Pons (tissue), 1 donor: ENCODE measurements around the gene CNOT2.
"Not testable (repeated sequence)": the region's sequence is repeated elsewhere in the genome, so short reads cannot be mapped to it uniquely, and the experiment has no call there.

ENCODE experiments used
- DNase-seq: peaks from one replicate; pipeline ENCODE4 v3.0.0-alpha.2; 2016; ENCODE audit warnings: low spot score

CNOT2 gene

GRCh38 chr12:70365398-70365647, 122.1 kb downstream of the CNOT2 start:
- no peak for DNase-seq

GRCh38 chr12:70365648-70366518, 122.7 kb downstream of the CNOT2 start, which contains the start of gene KCNMB4:
KCNMB4 (plus strand) TSS chr12:70366290; CDS start chr12:70366735, 445 bp downstream.
- DNase-seq, result peak; percentile 40

DNA sequence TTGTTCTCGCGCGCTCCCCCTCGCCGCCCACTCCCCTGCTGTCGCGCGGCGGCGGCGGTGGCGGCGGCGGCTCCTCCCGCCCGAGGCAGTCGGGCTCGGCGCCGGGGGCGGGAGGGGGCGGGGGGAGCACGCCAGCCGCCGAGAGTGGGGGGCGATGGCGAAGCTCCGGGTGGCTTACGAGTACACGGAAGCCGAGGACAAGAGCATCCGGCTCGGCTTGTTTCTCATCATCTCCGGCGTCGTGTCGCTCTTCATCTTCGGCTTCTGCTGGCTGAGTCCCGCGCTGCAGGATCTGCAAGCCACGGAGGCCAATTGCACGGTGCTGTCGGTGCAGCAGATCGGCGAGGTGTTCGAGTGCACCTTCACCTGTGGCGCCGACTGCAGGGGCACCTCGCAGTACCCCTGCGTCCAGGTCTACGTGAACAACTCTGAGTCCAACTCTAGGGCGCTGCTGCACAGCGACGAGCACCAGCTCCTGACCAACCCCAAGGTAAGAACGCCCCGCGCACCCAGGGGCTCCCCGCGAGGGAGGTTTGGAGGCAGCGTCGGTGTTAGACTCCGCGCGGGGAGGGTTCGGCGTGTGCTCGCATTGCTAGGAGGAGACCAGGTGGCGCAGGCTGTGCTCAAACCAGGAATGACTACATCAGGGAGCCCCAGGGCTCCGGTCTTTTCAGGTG, 123.5 kb downstream of the CNOT2 start:
- peak; percentile 9 for DNase-seq

DNA sequence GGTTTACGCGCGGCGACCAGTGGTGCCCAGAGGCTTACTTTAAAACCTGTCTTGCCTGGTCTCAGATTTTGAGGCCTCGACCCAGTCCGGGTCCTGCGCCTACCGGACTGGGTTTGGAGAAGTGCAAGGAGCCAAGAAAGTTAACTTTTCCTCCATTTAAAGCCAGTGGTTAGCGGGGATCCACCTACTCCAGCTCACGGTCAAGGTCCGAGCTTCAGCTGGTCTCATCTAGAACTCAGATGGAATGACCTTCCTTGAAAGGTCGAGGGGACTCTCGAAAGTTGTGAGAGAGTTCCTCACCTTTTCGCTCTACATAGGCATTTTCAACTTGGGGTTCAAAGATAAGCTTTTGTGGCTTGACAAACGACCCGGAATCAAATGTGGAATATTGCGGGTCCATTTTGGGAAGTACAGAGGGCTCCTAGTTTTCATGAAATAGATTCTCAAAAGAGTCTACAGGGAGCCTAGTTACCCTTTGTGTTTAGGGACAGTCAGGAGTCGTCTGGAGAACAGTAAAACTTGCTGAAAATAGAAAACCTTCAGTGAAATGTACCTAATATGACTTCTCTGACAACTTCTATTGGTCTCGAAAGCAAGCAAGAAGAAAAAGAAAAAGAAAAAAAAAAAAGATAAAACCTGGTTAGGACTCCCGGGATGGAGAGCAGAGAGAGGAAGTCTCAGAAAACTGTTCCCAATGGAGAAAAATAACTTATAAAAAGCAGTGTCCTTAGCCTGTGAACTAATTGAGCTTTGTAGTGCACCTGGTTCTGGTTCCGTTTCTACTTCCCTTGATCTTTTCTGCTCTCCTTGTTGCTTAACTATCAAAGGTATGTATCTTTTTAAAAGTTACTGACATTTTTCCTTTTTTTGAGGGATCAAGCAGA, 124.3 kb downstream of the CNOT2 start:
- peak; percentile 24 for DNase-seq

- DNase-seq, result no peak
These were observed 129.6 kb downstream of the CNOT2 start for GRCh38 chr12:70372881-70373280.

- no peak for DNase-seq
These were observed 136.6 kb downstream of the CNOT2 start for GRCh38 chr12:70379846-70380245.

- DNase-seq, result no peak
These were observed 140.3 kb downstream of the CNOT2 start for GRCh38 chr12:70383484-70383883.

- no peak for DNase-seq
These were observed 140.7 kb downstream of the CNOT2 start for GRCh38 chr12:70383886-70384285.

DNA sequence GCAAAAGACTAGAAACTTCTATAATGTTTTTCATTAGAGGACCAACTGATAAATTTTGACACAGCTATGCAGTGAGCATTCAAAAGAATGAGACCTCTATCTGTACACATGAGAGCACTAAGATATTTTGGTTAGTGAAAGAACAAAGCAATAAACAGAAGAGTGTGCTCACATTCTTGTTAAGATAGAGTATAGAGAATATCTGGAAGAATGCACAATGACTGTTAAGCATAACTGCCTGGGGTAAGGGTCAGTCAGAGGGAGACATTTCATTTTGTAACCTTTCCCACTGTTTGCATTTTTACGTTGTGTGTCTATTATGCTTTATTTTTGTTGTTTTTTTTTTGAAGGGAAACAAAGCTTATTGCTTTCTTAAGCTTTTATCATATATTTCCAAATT, 143.5 kb downstream of the CNOT2 start:
- no peak for DNase-seq

DNA sequence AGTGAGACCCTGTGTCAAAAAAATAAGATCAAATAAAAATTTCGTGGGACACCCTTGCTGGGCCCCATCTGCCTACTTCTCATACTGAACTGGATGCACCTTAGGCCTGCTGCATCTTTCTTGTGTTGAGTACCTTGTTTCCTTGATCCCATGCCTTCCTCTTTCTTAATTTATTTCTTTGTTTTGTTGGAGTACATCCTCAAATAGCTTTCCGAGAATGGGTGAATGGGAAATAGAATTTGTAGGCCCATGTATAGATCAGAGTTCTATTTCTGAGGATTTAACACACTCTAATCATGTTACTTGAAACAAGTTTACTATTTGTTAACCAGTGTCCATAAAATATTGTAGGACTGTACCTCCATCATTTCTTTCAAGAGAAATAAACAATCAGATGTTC, 146.4 kb downstream of the CNOT2 start:
- no peak for DNase-seq

DNA sequence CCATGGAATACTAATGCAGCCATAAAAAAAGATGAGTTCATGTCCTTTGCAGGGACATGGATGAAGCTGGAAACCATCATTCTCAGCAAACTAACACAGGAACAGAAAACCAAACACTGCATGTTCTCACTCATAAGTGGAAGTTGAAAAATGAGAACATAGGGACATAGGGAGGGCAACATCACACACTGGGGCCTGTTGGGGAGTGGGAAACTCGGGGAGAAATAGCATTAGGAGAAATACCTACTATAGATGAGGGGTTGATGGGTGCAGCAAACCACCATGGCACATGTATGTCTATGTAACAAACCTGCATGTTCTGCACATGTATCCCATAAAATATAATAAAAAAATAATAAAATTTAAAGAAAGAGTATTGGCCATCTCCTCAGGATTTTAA, 149.4 kb downstream of the CNOT2 start:
- DNase-seq, result not testable (repeated sequence)

- DNase-seq, result no peak
These were observed 150.7 kb downstream of the CNOT2 start for GRCh38 chr12:70393787-70394499.

GRCh38 chr12:70398002-70398401, 154.8 kb downstream of the CNOT2 start:
- DNase-seq, result no peak

DNA sequence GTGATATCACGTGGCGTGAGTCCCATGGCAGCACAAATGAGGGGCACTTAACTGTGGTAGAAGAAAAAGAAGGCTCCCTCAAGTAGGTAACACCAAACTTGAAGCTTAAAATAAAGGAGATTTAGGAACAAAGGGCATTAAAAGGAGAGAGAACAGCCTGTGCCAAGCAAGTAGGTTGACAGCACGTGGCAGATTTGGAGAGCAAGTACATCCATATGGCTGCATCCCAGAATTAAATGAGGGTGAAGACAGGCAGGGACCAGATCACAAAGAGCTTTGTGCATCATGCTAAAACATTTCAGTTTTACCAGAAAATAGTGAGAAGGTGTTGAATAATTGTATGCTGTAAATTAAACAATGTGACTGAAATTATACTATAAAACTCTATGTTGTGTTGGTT, 155.6 kb downstream of the CNOT2 start:
- DNase-seq, result no peak

DNA sequence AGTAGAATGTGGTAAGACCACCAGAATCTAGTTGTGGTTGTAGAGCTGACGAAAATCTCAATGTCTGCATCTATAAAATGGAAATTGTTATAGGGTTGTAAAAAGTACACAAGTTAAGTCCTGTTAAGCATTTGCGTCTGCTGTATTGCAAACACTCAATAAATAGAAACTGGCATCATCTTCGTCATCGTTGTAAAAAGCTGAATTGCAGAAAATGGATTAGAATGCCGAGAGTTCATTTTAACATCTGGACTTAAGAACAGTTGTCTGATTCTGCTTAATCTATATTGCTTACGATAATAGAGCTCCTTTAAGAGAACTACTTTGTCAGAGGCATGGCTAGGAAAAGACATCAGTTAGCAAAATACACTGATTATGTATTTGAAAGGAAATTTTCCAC, 156.1 kb downstream of the CNOT2 start:
- no peak for DNase-seq

- no peak for DNase-seq
These were observed 156.9 kb downstream of the CNOT2 start for GRCh38 chr12:70400124-70400523.

DNA sequence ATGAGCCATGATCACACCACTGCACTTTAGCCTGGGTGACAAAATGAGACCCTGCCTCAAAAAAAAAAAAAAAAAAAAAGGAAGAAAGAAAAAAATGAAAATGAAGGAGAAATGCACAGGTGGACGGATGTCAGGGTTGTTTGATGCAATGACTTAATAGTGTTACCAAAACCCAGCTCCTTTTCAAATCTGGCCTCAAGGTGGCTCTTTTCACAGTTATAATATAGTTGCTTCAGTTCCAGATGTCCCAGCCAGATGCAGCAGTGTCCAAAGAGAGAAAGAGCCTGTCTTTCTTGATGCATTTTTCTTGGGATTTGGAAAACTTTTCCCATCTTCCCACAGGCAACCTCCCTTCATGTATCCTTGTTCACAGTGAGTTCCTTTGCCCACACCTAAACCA, 159.4 kb downstream of the CNOT2 start:
- peak; percentile 5 for DNase-seq

- no peak for DNase-seq
These were observed 160.6 kb downstream of the CNOT2 start for GRCh38 chr12:70403826-70404225.
